IPS-11a (cell line): ENCODE results near the gene CRYGD.
"Not testable (repeated sequence)": the region's sequence is repeated elsewhere in the genome, so short reads cannot be mapped to it uniquely, and the experiment has no call there.

Experiments used
- H3K4me3 ChIP-seq: one replicate; pipeline ENCODE4 v1.5.1; 2013; ENCODE audit warnings: low read depth, low read length, control low read depth

The CRYGD gene

GRCh38 chr2:208124013-208124715, at the start of gene CRYGD:
Gene CRYGD, minus strand, starts transcription at chr2:208124524. Its CDS starts 51 bp downstream, at chr2:208124473.
- H3K4me3 ChIP-seq = not testable (repeated sequence)

GRCh38 chr2:208172125-208172524, 47.8 kb upstream of the CRYGD start:
- no peak overlapping the region for H3K4me3 ChIP-seq

DNA sequence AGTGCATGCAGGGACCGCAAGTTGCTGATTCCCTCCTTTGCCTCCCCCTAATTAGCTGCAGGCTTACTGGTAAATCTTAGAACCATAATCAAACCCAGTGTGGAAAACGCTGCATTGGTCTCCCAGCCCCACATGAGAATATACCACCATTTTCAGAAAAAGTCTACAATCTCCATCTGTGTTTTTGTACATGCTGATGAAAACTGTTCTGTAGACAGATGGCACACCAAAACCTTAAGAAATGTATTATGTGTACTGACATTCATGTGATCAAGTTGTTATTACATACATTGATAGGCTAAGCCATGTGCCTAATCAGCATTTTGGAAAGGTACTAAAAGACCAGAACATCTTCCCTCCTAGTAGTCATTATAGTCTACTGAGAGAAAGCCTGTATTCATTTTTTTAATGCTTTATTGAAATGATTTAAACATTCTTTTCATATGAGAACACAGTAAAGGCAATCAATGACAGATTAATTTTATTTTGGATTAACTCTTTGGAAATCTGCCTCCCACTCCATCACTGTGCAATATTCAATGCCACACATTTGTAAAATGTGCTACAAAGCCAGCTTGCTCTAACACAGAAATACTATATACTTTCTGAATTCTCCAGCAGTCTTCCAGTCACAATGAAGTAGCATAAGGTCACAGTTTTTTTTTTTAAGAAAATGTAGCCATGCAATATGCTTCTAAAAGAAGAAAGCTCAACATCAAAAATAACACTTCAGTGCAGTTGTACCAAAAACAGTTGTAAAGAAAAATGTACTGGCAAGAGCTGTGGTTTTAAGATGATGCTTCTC, 40.8 kb upstream of the CRYGD start:
- no peak overlapping the region for H3K4me3 ChIP-seq

DNA sequence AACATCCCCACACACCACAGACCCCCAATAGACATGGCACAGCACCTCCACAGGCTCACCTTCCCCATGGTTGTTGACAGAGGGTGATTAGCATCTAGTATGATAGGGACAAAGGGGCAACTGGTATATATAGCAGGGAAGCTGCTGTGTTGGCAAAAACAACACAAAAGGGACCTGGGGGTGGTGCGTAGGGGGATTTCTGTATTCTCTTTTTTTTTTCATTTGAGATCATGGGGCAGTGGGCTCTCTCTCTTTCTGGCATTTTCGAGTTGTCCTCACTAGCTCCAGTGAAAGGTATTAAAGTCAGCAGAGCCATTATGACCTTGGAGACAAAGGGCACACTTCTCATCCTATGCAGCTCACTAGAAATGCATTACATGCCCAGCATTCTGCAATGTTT, 39.2 kb upstream of the CRYGD start, which contains the start of gene CRYGA:
Gene CRYGA, minus strand, starts transcription at position 101 of the 400 bp plus-strand sequence. Its CDS starts 33 bp downstream, at position 68.
- no peak within 1 kb of the TSS for H3K4me3 ChIP-seq

- no peak overlapping the region for H3K4me3 ChIP-seq
Observed at GRCh38 chr2:208156439-208156838, 32.1 kb upstream of the CRYGD start.

DNA sequence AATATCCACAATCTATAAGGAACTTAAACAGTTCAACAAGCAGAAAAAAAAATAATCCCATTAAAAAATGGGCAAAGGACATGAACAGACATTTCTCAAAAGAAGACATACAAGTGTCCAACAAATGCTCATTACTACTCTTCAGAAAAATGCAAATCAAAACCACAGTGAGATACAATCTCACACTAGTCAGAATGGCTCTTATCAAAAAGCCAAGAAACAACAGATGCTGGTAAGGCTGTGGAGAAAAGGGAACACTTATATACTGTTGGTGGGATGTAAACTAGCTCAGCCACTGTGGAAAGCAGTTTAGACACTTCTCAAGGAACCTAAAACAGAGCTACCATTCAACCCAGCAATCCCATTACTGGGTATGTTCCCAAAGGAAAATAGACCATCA, 28.8 kb upstream of the CRYGD start:
- H3K4me3 ChIP-seq = no peak overlapping the region

GRCh38 chr2:208150956-208151355, 26.6 kb upstream of the CRYGD start:
- no peak overlapping the region for H3K4me3 ChIP-seq

DNA sequence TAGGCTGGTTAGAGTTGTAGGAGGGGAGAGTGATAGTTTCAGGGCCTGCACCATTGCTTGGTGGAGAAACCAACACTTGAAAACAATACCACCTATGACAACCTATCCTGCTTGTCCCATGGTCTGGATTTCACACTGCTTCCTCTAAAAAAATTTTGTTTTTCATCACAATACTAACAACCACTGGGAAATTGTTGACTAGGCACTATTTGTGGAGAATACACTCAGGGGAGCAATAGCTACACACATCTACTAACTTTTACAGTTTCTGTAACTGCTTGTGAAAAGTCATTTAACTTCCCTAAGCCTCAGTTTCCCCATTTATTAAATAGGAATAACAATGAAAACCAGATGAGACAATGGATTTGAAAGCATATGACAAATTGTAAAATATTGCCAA, 25.8 kb upstream of the CRYGD start:
- H3K4me3 ChIP-seq = no peak overlapping the region

- H3K4me3 ChIP-seq = no peak overlapping the region
Observed at GRCh38 chr2:208148803-208149202, 24.5 kb upstream of the CRYGD start.

GRCh38 chr2:208147759-208148158, 23.4 kb upstream of the CRYGD start:
- H3K4me3 ChIP-seq = no peak overlapping the region

DNA sequence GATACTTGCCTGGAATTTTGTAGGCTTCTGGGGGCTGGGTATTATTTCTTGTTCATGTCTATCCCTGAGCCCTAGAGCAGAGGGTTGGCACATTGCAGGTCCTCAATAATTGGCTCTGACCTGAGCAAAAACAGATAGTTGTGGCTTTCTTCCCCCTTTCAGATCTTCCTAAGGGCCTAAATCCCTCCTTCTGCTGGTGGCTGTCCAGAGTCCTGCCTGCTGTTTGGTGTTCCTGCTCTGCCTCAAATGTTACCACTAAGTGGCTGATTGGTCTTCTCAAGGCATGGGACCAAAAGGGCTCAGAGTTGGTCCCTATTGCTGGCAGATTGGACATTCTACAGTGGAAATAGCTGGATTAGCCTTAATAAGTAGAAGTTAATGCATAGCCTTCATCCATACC, 22.7 kb upstream of the CRYGD start:
- no peak overlapping the region for H3K4me3 ChIP-seq

DNA sequence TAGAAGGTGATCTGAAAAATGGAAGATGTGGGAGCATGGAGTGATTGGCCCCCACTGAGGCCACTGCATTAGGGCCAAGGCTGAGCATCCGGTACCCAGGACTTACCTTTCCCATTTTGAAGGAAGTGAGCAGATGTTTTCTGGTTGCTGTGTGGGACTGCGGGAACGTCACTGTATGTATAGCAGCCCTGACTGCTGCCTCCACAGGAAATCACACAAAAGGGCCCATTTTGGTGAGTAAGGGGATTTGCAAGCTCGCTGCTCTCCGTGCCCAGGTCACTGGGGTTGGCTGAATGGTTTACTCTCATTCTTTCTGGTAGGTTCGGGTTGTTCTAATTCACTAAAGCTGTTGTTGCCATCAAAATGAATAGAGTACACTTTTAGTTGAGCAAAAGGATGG, 21.7 kb upstream of the CRYGD start, which contains the start of gene CRYGB:
Gene CRYGB, minus strand, starts transcription at position 153 of the 400 bp plus-strand sequence. Its CDS starts 38 bp downstream, at position 115.
- H3K4me3 ChIP-seq = no peak within 1 kb of the TSS

- no peak overlapping the region for H3K4me3 ChIP-seq
Observed at GRCh38 chr2:208142925-208143799, 18.8 kb upstream of the CRYGD start.

- no peak overlapping the region for H3K4me3 ChIP-seq
Observed at GRCh38 chr2:208142240-208142924, 18.1 kb upstream of the CRYGD start.

- no peak overlapping the region for H3K4me3 ChIP-seq
Observed at GRCh38 chr2:208139447-208139846, 15.1 kb upstream of the CRYGD start.

GRCh38 chr2:208138334-208138733, 14.0 kb upstream of the CRYGD start:
- not testable (repeated sequence) for H3K4me3 ChIP-seq

DNA sequence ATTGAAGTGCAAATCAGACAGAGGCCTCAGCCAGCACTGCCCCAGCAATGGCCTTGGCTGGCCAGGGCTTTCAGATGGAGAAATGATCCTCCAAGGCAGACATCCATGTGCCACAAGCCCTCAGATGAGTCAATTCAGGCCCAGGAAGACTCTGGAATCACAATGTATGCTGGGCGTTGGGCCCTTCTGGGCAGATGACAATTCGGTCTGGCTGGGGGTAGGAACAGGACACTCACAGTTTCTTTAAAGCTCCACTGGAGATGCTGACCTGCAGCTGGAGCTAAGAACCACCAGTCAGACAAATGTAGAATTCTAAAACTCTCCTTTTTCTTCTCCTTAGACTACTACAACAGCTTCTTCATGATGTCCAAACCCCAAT, 12.4 kb upstream of the CRYGD start:
- no peak overlapping the region for H3K4me3 ChIP-seq

DNA sequence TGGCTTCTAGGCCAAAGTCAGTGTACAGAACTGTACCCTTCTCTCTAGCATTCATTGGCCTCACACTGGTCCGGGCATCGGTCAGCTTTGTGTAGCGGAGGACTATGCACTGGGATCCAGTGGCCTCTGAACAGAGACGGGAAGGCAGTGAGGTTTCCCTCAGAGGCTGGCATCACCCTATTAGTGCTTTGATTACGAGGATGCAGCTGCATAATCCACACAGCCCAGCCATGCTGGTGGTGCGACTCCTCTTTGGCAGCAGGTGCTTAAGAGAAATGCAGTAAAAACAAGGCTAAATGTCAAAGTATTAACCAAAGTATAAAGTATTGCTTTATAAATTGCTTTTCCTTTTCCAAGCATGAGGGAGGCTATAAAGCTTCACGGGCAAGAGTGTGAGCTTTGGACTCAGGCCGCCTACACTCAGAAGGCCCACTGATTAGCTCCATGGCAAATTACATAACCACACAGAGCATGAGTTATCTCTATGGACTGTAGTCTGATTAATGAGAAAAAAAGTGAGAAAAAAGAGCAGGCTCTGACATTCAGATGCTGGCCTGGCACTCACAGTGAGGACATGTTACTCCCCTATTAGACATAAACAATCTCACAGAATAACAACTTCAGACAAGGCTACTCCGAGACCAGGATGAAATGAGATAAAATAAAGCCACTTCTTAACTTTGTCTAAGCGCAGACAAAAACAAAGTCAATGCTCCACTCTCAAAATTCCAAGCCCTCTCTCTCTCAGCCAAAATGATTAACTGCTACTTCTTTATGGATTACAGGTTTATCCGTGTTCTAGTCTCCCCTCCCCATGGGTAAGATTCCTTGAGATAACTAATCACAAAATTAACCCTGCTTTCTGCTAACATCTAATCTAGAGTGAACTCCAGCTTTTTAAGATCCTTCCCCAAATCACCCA, 11.7 kb upstream of the CRYGD start:
- H3K4me3 ChIP-seq = no peak overlapping the region

DNA sequence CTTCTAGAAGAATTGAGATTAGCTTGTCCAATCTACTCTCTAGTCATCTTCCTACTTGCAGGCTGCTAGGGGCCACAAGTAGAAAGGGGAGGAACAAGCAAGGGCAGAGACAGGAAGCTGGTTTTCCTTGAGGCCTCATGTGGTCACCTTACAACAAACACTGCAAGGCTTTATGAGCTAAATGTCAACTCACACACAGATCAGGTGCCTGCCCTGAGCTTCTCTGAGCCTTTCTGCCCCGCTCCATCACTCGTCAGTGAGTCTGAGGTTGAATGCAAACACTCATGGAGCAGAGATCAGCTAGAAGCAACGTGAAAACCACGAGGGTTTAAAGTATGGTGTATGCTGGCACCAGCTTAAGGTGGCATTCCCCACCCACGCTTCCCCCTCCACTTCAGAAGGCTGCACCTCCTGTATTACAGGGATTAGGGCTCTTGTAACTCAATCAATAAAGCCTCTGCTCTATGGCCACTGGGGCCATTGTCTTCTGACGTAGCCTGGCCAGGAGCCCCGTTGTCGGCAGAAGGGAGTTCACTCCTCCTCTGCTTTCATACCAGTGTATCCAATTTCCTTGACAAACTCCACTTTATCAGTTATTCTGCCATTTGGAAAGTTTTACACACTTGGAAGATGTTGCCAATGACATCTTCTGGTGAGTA, 10.7 kb upstream of the CRYGD start:
- H3K4me3 ChIP-seq = no peak overlapping the region
